ENCODE data around the gene SPRN.
A peak's percentile ranks its signal among the peaks of the same experiment; 100 is the strongest.
"Not testable (repeated sequence)": the region's sequence is repeated elsewhere in the genome, so short reads cannot be mapped to it uniquely, and the experiment has no call there.

The SPRN gene

GRCh38 chr10:133420028-133420427, 4.4 kb downstream of the SPRN start:
- Mint-ChIP-seq H3K27ac (no peak overlapping the region), H3K4me1 (ENCODE audit: low read depth in 2 of 2) (peaks cover 4 to 11% of the 10 kb centered on the region in 2 donors), H3K36me3 (ENCODE audit: insufficient read depth) (peaks cover 8% of the 10 kb centered on the region), H3K4me3 (no peak overlapping the region), H3K9me3 (no peaks in the 10 kb centered on the region), H3K27me3 (peaks cover 0 to 9% of the 10 kb centered on the region in 2 donors)
- ATAC-seq (replicated peaks), result no peak
- no peak for DNase-seq

GRCh38 chr10:133419211-133419950, 5.0 kb downstream of the SPRN start:
- ATAC-seq (replicated peaks), result no peak
- H3K27ac Mint-ChIP-seq, result no peak overlapping the region
- no peak overlapping the region for H3K4me3 Mint-ChIP-seq
- H3K4me1 Mint-ChIP-seq (ENCODE audit: low read depth in 2 of 2), result peaks cover 4 to 11% of the 10 kb centered on the region in 2 donors
- H3K9me3 Mint-ChIP-seq, result no peaks in the 10 kb centered on the region
- peaks cover 13% of the 10 kb centered on the region for H3K36me3 Mint-ChIP-seq (ENCODE audit: insufficient read depth)
- DNase-seq, result no peak
- peaks cover 0 to 9% of the 10 kb centered on the region in 2 donors for H3K27me3 Mint-ChIP-seq

- H3K4me1 Mint-ChIP-seq (ENCODE audit: low read depth in 2 of 2), result peaks cover 6 to 11% of the 10 kb centered on the region in 2 donors
- no peaks in the 10 kb centered on the region for H3K9me3 Mint-ChIP-seq
- ATAC-seq (replicated peaks), result no peak
- no peak for DNase-seq
- no peak overlapping the region for H3K4me3 Mint-ChIP-seq
- H3K36me3 Mint-ChIP-seq (ENCODE audit: insufficient read depth), result peaks cover 18% of the 10 kb centered on the region
- H3K27ac Mint-ChIP-seq, result no peak overlapping the region
- H3K27me3 Mint-ChIP-seq, result peaks cover 0 to 9% of the 10 kb centered on the region in 2 donors
Observed at GRCh38 chr10:133418289-133418993, 6.0 kb downstream of the SPRN start.

GRCh38 chr10:133415752-133416151, 8.7 kb downstream of the SPRN start:
- Mint-ChIP-seq H3K9me3 (peaks cover 0 to 5% of the 10 kb centered on the region in 2 donors), H3K4me3 (no peak overlapping the region), H3K4me1 (ENCODE audit: low read depth in 2 of 2) (peaks cover 5 to 17% of the 10 kb centered on the region in 2 donors), H3K27ac (no peak overlapping the region), H3K36me3 (ENCODE audit: insufficient read depth) (peaks cover 43% of the 10 kb centered on the region), H3K27me3 (no peaks in the 10 kb centered on the region)
- ATAC-seq (replicated peaks) (no peak), DNase-seq (no peak)

DNA sequence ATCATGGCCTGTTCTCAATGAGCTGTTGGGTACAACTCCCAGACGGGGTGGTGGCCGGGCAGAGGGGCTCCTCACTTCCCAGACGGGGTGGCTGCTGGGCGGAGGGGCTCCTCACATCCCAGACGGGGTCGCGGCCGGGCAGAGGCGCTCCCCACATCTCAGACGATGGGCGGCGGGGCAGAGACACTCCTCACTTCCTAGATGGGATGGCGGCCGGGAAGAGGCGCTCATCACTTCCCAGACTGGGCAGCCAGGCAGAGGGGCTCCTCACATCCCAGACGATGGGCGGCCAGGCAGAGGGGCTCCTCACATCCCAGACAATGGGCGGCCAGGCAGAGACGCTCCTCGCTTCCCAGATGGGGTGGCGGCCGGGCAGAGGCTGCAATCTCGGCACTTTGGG, 10.0 kb downstream of the SPRN start:
- Mint-ChIP-seq H3K36me3 (ENCODE audit: insufficient read depth) (peaks cover 54% of the 10 kb centered on the region), H3K4me1 (ENCODE audit: low read depth in 2 of 2) (peaks cover 10 to 20% of the 10 kb centered on the region in 2 donors)
- not testable (repeated sequence) for H3K4me3 Mint-ChIP-seq; H3K9me3 Mint-ChIP-seq; DNase-seq; H3K27ac Mint-ChIP-seq; ATAC-seq (replicated peaks); H3K27me3 Mint-ChIP-seq

DNA sequence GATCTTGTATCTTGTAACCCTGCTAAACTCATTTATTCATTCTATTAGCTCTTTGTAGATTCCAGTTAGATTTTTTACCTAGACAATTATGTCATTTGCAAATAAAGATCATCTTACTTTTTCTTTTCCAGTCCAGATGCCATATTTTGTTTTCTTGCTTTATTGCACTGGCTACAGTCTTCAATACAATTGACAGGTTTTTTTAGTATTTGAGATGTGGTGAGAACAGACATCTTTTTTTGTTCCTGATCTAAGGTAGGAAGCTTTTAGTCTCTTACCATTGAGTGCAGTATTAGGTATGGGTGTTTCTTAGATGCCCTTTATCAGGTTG, 12.1 kb downstream of the SPRN start:
- H3K4me3 Mint-ChIP-seq, result no peak overlapping the region

GRCh38 chr10:133411523-133412380, 12.7 kb downstream of the SPRN start:
- H3K4me3 Mint-ChIP-seq, result no peak overlapping the region
- H3K36me3 Mint-ChIP-seq (ENCODE audit: insufficient read depth), result peaks cover 65% of the 10 kb centered on the region
- ATAC-seq (replicated peaks) (no peak), DNase-seq (no peak)
- H3K9me3 Mint-ChIP-seq, result peaks cover 0 to 6% of the 10 kb centered on the region in 2 donors
- no peaks in the 10 kb centered on the region for H3K27me3 Mint-ChIP-seq
- peaks cover 15 to 29% of the 10 kb centered on the region in 2 donors for H3K4me1 Mint-ChIP-seq (ENCODE audit: low read depth in 2 of 2)
- no peak overlapping the region for H3K27ac Mint-ChIP-seq

More for the DNA sequence above, 12.1 kb downstream of the SPRN start:
- no peak for ATAC-seq (replicated peaks)
- H3K27ac Mint-ChIP-seq, result no peak overlapping the region
- peaks cover 0 to 6% of the 10 kb centered on the region in 2 donors for H3K9me3 Mint-ChIP-seq
- no peak for DNase-seq
- peaks cover 12 to 29% of the 10 kb centered on the region in 2 donors for H3K4me1 Mint-ChIP-seq (ENCODE audit: low read depth in 2 of 2)
- no peaks in the 10 kb centered on the region for H3K27me3 Mint-ChIP-seq
- peaks cover 65% of the 10 kb centered on the region for H3K36me3 Mint-ChIP-seq (ENCODE audit: insufficient read depth)

DNA sequence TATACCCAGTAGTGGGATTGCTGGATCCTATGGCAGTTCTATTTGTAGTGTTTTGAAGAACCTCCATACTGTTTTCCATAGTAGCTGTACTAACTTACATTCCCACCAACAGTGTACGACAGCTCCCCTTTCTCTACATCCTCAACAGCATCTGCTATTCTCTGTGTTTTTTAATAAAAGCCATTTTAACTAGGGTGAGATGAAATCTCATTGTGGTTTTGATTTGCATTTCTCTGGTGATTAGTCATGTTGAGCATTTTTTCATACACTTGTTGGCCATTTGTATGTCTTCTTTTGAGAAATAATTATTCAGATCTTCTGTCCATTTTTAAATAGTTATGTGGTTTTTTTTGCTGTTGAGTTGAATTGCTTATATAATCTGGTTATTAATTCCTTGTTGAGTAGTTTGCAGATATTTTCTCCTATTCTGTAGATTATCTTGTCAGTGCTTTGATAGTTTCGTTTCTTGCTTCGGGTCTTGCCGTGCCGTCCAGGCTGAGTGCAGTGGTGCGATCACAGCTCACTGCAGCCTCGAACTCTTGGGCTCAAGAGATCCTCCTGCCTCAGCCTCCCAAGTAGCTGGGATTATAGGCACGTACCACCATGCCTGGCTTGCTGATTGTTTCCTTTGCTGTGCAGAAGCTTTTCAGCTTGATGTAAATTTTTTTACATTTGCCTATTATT, 18.4 kb downstream of the SPRN start:
- Mint-ChIP-seq H3K4me1 (ENCODE audit: low read depth in 2 of 2) (peaks cover 31 to 42% of the 10 kb centered on the region in 2 donors), H3K27ac (peak overlapping the region in 1 of 2 donors; percentile 20), H3K9me3 (peaks cover 0 to 1% of the 10 kb centered on the region in 2 donors), H3K4me3 (no peak overlapping the region), H3K27me3 (no peaks in the 10 kb centered on the region), H3K36me3 (ENCODE audit: insufficient read depth) (peaks cover 51% of the 10 kb centered on the region)
- DNase-seq (no peak), ATAC-seq (replicated peaks) (no peak)

DNA sequence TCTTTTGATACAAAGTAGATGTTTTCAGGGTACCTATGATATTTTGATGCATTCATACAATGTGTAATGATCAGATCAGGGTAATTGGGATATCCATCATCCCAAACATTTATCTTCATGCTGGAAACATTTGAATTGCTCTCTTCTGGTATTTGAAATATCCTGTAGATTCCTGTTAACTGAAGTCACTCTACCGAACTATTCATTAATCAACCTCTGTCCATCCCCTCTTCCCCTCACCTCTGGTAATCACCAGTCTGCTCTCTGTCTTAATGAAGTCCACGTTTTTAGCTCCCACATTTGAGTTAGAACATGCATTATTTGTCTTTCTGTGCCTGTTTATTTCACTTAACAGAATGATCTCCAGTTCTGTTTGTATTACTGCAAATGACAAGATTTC, 19.2 kb downstream of the SPRN start:
- H3K27me3 Mint-ChIP-seq, result no peaks in the 10 kb centered on the region
- peaks cover 0 to under 1% of the 10 kb centered on the region in 2 donors for H3K9me3 Mint-ChIP-seq
- no peak for ATAC-seq (replicated peaks)
- no peak overlapping the region for H3K4me3 Mint-ChIP-seq
- peaks cover 44% of the 10 kb centered on the region for H3K36me3 Mint-ChIP-seq (ENCODE audit: insufficient read depth)
- peaks cover 33 to 49% of the 10 kb centered on the region in 2 donors for H3K4me1 Mint-ChIP-seq (ENCODE audit: low read depth in 2 of 2)
- DNase-seq, result no peak
- H3K27ac Mint-ChIP-seq, result peak overlapping the region in 1 of 2 donors; percentile 20

- no peaks in the 10 kb centered on the region for H3K27me3 Mint-ChIP-seq
- no peak overlapping the region for H3K4me3 Mint-ChIP-seq
- H3K4me1 Mint-ChIP-seq (ENCODE audit: low read depth in 2 of 2), result peaks cover 31 to 39% of the 10 kb centered on the region in 2 donors
- H3K36me3 Mint-ChIP-seq (ENCODE audit: insufficient read depth), result peaks cover 44% of the 10 kb centered on the region
- DNase-seq (no peak), ATAC-seq (replicated peaks) (no peak)
- H3K27ac Mint-ChIP-seq, result peak overlapping the region; percentile 19 to 38
- H3K9me3 Mint-ChIP-seq, result no peaks in the 10 kb centered on the region
Observed at GRCh38 chr10:133403784-133404183, 20.6 kb downstream of the SPRN start.

DNA sequence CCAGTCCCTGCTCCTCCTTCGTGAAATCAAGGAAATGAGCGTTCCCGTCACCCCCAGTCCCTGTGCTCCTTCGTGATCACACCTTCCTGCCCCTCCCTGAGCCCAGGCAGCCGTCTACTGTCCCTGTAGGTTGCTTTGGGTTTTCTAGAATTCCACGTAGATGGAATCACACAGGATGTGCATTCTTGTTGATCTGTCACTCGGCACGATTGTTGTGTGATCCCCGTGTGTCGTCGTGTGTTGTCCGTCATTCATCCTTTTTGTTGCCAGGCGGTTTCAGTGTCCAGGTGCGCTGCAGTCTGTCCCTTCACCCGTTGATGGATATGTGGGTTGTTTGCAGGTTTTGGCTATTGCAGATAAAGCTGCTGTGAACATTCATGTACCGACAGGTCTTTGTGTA, 21.1 kb downstream of the SPRN start:
- Mint-ChIP-seq H3K4me3 (no peak overlapping the region), H3K9me3 (no peaks in the 10 kb centered on the region), H3K27me3 (no peaks in the 10 kb centered on the region), H3K27ac (peak overlapping the region; percentile 19 to 38), H3K36me3 (ENCODE audit: insufficient read depth) (peaks cover 46% of the 10 kb centered on the region), H3K4me1 (ENCODE audit: low read depth in 2 of 2) (peaks cover 29 to 38% of the 10 kb centered on the region in 2 donors)
- DNase-seq (no peak), ATAC-seq (replicated peaks) (no peak)

DNA sequence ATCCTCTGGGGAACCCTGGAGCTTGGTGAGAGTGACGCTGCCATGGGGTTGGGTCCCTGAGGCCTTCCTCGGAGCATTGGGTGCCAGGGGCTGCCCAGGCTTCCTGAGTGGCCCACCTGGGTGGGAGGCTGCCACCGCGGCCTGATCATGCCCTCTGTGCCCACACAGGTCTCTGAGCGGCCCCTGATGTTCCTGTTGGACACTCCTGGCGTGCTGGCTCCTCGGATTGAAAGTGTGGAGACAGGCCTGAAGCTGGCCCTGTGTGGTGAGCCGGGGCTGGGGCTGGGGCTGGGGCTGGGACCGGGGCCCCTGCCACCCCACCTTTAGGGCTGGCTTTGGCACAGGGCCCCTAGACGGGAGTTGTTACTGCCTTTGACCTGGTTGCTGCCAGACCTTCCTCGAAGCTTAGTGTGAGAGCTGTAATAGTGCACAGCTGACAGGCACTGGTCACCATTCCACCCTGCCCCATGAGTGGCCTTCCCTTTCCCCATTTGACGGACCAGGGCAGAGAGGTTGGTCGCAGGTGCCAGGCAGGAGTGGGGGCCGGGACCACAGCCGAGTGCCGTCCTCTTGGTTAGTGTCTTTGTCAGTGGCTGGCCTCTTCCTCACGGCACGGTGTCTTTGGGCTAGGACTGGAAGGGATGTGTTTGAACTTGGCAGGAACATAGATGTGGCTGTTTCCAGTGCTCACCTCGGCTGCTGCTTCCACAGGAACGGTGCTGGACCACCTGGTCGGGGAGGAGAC, 22.3 kb downstream of the SPRN start:
- ATAC-seq (replicated peaks) (no peak), DNase-seq (no peak)
- no peaks in the 10 kb centered on the region for H3K27me3 Mint-ChIP-seq
- no peaks in the 10 kb centered on the region for H3K9me3 Mint-ChIP-seq
- H3K4me3 Mint-ChIP-seq, result no peak overlapping the region
- H3K36me3 Mint-ChIP-seq (ENCODE audit: insufficient read depth), result peaks cover 52% of the 10 kb centered on the region
- peak overlapping the region; percentile 36 to 84 for H3K27ac Mint-ChIP-seq
- H3K4me1 Mint-ChIP-seq (ENCODE audit: low read depth in 2 of 2), result peaks cover 29 to 33% of the 10 kb centered on the region in 2 donors
